Dermis microvascular lymphatic vessel endothelial cell (primary cell): ENCODE results near the gene CNPY4. TPM values are rescaled to one million over a fixed set of nuclear protein-coding genes. Genes with fewer than 3 reads are reported as not detected.

Source experiments
- DNase-seq, 2 donors: peaks; one replicate each; pipeline versions ENCODE4 v3.0.0 to v3.0.0-alpha.2; 2010; ENCODE audit warnings: low read depth in 2 of 2
- total RNA-seq: library from RNA; depleted of rRNA; stranded (reverse); fragments of >200 nt; gene quantifications from 2 replicates; pipeline ENCODE4 v1.2.1, GENCODE V29; 2014

CNPY4 gene
- total RNA-seq, 1 donor from 2014 or later: 24.4 TPM

DNA sequence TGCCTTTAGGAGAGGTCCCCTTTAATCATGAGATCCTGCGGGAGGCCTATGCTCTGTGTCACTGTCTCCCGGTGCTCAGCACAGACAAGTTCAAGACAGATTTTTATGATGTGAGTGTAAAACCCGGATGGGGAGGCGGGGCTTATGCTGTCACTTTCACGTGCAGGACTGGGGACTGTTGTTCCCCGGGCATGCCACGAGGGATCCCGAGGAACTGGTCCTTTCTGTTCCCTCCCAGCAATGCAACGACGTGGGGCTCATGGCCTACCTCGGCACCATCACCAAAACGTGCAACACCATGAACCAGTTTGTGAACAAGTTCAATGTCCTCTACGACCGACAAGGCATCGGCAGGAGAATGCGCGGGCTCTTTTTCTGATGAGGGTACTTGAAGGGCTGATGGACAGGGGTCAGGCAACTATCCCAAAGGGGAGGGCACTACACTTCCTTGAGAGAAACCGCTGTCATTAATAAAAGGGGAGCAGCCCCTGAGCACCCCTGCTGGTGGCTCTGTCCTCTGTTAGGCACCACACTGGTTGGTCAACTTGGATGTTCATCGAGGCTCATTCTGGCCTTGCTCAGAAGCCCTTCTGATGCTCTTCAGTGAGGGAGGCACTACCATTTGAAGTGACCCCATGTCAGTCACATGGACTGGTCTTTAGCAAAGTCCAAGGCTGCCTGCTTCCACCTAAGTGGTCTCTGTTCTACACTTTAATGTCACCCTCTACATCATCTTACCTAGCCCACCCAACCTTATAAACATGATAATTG is 27.8 kb upstream of the CNPY4 start:
- DNase-seq: no peak

GRCh38 chr7:100093054-100093453 is 26.4 kb upstream of the CNPY4 start:
- peak in 1 of 2 donors; percentile 56 for DNase-seq

DNA sequence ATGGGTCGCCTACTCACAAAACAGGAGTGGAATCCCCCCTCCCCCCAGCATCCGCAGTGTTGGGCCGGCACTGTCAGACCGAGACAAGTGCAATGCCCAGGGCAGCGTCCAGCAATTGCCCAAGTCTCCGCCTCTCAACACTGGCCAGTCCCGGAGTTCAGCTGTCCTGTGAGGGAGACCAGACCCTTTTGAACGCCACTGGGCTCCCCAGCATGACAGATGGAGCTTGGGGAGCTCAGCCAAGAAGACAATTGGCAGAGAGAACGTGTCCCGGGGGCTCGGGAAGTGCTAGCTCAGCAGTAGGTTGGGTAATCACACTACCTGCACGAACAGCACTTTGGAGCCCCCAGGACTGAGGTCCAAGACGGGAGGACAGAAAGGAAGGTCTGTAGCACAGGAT is 25.9 kb upstream of the CNPY4 start:
- DNase-seq: no peak

GRCh38 chr7:100093925-100094486 is 25.4 kb upstream of the CNPY4 start:
- no peak for DNase-seq

DNA sequence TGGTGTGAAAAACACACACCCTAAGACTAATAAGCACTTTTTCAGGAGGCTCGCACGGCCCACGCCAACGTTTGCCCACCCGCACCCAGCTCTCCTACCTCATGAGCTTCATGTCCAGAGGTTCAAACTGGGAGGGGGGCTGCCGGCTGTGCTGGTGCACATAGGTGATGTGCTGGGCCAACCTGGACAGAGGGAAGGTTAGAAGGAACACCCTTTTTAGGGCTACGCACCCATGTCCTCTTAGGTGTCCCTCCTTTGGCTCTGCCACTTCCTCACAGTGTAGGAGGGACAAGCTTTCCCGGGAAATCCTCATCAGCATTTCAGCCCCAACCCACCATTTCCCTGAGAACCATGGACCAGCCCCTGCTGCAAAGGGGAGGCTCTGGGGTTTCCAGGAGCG is 24.1 kb upstream of the CNPY4 start:
- DNase-seq: no peak

DNA sequence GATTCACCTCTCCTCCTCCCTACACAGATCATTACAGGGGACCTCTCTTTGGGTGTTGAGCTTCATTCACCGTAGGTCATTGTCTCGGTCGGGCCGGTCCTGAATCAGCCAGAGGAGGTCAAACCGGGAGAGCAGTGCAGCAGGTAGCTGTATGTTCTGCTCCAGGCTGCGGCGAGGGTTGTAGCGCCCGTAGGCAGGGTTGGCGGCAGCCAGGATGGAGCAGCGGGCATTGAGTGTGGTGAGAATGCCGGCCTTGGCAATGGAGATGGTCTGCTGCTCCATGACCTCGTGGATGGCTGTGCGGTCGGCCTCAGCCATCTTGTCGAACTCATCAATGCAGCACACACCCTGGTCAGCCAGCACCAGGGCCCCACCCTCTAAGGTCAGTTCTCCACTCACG is 23.7 kb upstream of the CNPY4 start:
- DNase-seq: no peak

- DNase-seq: no peak
Observed at GRCh38 chr7:100098913-100099312, 20.5 kb upstream of the CNPY4 start.

- DNase-seq: no peak
Observed at GRCh38 chr7:100099452-100099851, 20.0 kb upstream of the CNPY4 start.

- peak; percentile 95 to 98 for DNase-seq
Observed at GRCh38 chr7:100100420-100101015, 18.9 kb upstream of the CNPY4 start.

DNA sequence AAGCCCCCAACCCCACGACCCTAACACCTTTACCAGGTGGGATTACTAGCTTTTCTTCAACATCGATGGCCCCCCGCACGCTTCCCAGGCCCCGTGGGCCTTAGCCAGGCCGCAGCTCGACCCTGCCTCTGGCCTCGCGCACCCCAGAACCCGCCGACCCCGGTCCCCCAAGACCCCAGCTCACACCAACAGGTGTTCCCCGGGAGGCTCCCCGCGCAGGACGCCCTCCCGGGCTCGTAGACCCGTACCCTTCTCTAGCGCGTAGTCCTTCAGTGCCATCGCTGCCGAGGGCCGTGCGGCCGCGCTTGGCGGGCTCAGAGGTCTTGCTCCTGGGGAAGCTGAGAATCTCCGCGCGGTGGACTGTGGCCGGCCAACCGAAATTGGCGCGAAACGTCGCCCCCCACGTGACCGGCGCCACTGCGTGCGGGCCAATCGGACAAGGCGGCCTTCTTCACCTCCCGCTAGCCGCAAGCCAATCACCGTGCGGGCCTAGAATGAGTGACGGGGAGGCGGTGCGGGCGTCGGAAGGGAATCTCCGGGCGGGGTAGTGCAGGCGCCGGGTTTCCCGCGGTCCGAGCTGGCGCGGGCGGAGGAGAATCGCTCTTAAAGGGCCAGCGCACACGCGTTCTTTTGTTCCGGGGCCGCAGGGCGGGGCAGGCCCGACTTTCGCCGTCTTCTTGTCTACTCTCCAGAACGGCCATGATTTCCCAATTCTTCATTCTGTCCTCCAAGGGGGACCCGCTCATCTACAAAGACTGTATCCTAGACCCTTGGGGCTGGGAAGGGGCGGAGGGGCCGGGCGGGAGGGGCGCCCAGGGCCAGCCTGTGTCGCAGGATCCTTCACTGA is 18.2 kb upstream of the CNPY4 start, which contains the start of the genes AP4M1 and MCM7:
TSS of gene AP4M1 (plus strand) at position 628 of the 847 bp plus-strand sequence. CDS start at position 700, 72 bp downstream.
TSS of gene MCM7 (minus strand) at position 382 of the 847 bp plus-strand sequence. CDS start at position 279, 103 bp downstream.
- DNase-seq: peak; percentile 94 to 99

- DNase-seq: peak in 1 of 2 donors; percentile 57
Observed at GRCh38 chr7:100102950-100103840, 16.2 kb upstream of the CNPY4 start.

GRCh38 chr7:100105534-100105933 is 13.9 kb upstream of the CNPY4 start:
- DNase-seq: no peak

DNA sequence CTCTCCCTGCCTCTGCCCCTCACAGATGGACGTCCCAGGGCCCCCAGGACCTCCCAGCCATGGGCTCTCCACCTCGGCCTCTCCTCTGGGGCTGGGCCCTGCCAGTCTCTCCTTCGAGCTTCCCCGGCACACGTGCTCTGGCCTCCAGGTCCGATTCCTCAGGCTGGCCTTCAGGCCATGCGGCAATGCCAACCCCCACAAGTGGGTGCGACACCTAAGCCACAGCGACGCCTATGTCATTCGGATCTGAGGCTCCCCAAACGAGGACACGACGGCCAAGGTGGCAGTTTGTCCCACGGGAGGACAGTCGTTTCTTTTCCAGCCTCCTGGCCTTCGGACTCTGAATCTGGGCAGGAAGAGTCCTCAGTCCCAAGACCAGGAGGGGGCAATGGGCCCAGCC is 12.8 kb upstream of the CNPY4 start:
- DNase-seq: no peak

GRCh38 chr7:100107125-100107737 is 12.2 kb upstream of the CNPY4 start:
- DNase-seq: no peak

GRCh38 chr7:100107890-100108289 is 11.5 kb upstream of the CNPY4 start:
- no peak for DNase-seq

DNA sequence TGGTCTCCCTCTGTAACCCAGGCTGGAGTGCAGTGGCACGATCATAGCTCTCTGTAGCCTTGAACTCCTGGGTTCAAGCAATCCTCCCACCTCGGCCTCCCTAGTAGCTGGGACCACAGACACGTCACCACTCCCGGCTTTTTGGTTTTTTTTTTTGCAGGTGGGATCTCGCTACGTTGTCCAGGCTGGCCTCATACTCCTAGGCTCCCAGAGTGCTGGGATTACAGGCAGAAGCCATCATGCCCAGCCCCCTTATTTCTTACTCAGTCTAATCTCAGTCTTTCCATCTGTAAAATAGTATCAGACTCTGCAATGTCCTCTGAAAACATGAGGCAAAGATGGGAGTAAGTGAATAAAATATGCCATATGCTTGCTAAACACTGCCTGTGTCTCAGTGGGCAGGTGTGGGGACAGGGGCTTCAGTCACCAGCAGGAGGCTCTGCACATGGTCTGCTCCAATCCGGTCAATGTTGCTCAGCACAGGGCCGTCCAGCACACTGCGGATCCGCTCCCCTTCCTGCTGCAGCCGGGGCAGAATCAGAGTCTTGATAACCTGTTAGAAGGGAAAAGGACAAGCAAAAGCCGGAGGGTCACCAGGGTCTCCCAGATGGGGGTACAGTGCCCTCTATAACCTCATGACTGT is 9.8 kb upstream of the CNPY4 start:
- no peak for DNase-seq

DNA sequence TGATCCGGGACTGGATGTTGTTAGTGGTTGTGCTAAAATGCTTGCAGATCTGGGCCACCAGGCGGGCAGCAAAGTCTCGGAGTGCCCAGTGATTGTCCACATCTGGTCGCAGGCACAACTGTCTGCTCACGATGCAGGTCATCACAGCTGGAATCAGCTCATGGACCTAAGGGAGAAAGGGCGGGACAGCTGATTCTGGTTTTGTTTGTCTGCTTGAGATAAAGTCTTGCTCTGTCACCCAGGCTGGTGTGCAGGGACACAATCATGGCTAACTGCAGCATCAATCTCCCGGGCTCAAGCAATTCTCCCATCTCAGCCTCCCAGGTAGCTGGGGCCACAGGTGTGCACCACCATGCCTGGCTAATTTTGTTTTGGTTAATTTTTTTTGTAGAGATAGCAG is 8.3 kb upstream of the CNPY4 start:
- no peak for DNase-seq

DNA sequence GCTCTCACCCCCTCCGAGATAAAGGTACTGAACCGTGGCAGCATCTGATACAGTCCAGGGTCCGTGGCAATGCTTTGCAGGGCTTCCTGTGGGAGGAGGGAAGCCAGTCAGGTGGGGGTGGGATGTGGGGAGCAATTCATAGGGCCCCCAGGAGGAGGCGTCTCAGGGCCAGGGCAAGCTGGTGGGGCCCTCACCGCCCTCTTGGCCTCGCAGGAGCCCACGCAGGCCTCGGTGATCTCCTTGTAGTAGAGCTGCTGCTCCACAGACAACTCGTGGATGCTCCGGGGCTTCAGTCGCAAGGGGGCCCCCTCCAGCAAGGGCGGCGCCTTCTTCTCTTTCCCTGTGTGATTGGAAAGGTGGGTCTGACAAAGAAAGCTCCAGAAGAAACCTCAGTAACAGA is 7.5 kb upstream of the CNPY4 start:
- no peak for DNase-seq

DNA sequence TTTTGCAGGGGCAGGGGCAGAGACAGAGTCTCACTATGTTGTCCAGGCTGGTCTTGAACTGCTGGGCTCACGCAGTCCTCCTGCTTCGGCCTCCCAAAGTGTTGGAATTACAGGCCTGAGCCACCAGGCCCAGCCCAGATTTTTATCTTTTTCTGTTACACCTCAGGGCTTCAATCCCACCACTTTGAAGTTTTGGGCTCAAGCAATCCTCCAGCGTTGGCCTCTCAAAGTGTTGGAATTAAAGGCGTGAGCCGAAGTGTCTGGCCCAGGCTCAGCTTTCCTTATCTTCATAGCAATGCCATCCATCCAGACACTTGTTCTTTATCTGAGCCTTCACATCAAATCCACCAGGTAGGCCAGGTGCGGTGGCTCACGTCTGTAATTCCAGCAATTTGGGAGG is 4.4 kb upstream of the CNPY4 start:
- no peak for DNase-seq
